Measurements from ENCODE around the gene LTBP1. TPM values are rescaled to one million over a fixed set of nuclear protein-coding genes. Genes with fewer than 3 reads are reported as not detected.
"Not testable (repeated sequence)": the region's sequence is repeated elsewhere in the genome, so short reads cannot be mapped to it uniquely, and the experiment has no call there.

The LTBP1 gene
- total RNA-seq, 6 experiments from 2014 or later = 260 to 409 (median 335) TPM

DNA sequence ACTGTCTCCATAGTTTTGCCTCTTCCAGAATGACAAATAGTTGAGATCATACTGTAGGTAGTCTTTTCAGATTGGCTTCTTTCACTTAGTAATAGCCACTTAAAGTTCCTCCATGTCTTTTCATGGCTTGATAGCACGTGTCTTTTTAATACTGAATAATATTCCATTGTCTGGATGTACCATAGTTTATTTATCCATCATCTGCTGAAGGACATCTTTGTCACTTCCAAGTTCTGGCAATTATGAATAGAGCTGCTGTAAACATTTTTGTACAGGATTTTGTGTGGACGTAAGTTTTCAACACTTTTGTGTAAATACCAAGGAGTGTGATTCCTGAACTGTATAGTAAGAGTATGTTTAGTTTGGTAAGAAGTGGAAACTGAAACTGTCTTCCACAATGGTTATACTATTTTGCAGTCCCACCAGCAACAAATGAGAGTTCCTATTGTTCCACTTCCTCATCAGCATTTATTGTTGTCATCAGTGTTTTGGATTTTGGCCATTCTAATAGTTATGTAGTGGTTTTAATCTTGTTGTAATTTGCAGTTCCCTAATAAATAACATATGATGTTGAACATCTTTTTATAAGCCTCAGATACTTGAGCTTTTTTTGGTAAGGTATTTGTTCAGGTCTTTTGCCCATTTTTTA, 18.9 kb downstream of the LTBP1 start:
- Mint-ChIP-seq H3K36me3 (ENCODE audit: low read depth) (peaks cover 6% of the 10 kb centered on the region; the same call in 1 of the 2 replicates), H3K4me3 (peak overlapping the region; percentile 31), H3K27me3 (ENCODE audit: insufficient read depth) (peaks cover 3% of the 10 kb centered on the region; the same call in 1 of the 2 replicates), H3K9me3 (no peaks in the 10 kb centered on the region), H3K27ac (peak overlapping the region; percentile 6), H3K4me1 (ENCODE audit: low read depth) (peaks cover 55% of the 10 kb centered on the region)
- TF ChIP-seq, protein P1, sequence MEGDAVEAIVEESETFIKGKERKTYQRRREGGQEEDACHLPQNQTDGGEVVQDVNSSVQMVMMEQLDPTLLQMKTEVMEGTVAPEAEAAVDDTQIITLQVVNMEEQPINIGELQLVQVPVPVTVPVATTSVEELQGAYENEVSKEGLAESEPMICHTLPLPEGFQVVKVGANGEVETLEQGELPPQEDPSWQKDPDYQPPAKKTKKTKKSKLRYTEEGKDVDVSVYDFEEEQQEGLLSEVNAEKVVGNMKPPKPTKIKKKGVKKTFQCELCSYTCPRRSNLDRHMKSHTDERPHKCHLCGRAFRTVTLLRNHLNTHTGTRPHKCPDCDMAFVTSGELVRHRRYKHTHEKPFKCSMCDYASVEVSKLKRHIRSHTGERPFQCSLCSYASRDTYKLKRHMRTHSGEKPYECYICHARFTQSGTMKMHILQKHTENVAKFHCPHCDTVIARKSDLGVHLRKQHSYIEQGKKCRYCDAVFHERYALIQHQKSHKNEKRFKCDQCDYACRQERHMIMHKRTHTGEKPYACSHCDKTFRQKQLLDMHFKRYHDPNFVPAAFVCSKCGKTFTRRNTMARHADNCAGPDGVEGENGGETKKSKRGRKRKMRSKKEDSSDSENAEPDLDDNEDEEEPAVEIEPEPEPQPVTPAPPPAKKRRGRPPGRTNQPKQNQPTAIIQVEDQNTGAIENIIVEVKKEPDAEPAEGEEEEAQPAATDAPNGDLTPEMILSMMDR (IDR thresholded peaks at IDR 0.05) = no peak
- no peak for DNase-seq

DNA sequence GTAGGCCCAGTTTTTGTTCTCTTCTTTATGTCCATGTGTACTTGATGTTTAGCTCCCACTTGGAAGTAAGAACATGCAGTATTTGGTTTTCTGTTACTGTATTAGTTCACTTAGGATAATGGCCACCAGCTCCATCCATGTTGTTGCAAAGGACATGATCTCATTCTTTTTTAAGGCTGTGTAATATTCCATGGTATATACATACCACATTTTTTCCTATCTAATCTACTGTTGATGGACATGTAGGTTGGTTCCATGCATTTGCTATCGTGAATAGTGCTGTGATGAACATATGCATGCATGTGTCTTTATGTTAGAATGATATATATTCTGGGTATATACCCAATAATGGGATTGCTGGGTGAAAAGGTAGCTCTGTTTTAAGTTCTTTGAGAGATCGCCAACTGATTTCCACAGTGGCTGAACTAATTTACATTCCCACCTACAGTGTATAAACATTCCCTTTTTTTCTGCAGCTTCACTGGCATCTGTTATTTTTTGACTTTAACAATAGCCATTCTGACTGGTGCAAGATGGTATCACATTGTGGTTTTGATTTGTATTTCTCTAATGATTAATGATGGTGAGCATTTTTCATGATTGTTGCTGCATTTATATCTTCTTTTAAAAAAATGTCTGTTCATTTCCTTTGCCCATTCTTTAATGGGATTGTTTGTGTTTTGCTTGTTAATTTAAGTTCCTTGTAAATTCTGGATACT, 22.9 kb downstream of the LTBP1 start:
- Mint-ChIP-seq H3K4me3 (no peak overlapping the region), H3K27me3 (ENCODE audit: insufficient read depth) (peaks cover 3% of the 10 kb centered on the region; the same call in 1 of the 2 replicates), H3K27ac (no peak overlapping the region), H3K36me3 (ENCODE audit: low read depth) (peaks cover 22% of the 10 kb centered on the region), H3K4me1 (ENCODE audit: low read depth) (peaks cover 60% of the 10 kb centered on the region), H3K9me3 (peaks cover 7% of the 10 kb centered on the region)
- no peak for DNase-seq
- TF ChIP-seq, protein P1 (IDR thresholded peaks at IDR 0.05) = no peak

DNA sequence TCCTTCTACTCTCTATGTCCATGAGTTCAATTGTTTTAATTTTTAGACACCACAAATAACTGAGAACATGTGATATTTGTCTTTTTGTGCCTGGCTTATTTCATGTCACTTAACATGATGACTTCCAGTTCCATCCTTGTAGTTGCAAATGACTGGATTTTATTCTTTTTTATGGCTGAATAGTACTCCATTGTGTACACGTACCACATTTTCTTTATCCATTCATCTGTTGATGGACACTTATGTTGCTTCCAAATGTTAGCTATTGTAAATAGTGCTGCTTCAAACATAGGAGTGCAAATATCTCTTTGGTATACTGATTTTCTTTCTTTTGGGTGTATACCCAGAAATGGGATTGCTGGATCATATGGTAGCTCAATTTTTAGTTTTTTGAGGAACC, 27.0 kb downstream of the LTBP1 start:
- Mint-ChIP-seq H3K9me3 (peaks cover 18% of the 10 kb centered on the region), H3K4me1 (ENCODE audit: low read depth) (peaks cover 31% of the 10 kb centered on the region), H3K36me3 (ENCODE audit: low read depth) (peaks cover 32% of the 10 kb centered on the region)
- not testable (repeated sequence) for DNase-seq; H3K4me3 Mint-ChIP-seq; H3K27me3 Mint-ChIP-seq (ENCODE audit: insufficient read depth); H3K27ac Mint-ChIP-seq

DNA sequence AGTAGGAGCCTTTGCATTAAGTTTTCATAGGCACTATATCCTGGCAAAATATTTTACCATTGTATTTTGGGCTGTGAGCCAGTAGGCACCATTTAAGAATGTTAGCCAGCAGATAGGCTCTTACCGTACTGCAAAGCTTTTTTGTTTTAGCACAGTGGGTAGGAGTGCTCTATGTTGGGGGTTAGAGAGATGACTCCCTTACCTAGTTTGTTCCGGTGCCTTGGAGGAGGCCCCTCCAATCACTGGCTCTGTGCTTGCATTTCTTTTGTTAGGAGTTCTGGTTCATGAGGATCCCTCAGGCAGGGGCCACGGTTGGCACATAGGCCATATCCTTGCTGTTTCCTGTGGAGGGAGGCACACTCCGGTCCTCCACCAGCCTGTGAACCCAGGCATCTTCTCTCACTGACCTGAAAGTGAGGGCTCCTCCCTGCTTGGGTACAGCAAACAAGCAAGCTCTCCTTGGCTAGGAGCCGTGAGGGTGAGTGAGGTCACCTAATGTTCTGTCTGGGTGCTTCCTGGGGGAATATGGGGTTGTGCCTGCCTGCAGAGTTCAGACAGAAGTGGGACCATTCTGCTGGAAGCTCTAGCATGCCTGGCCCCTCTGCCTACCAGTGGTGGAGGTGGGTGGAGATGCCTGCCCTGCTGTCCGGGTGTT, 29.8 kb downstream of the LTBP1 start:
- peaks cover 18% of the 10 kb centered on the region for H3K9me3 Mint-ChIP-seq
- H3K4me3 Mint-ChIP-seq = no peak overlapping the region
- TF ChIP-seq, protein P1 (IDR thresholded peaks at IDR 0.05) = no peak
- H3K4me1 Mint-ChIP-seq (ENCODE audit: low read depth) = peaks cover 9% of the 10 kb centered on the region; the same call in 1 of the 2 replicates
- H3K27ac Mint-ChIP-seq = no peak overlapping the region
- H3K36me3 Mint-ChIP-seq (ENCODE audit: low read depth) = peaks cover 32% of the 10 kb centered on the region
- no peak for DNase-seq
- H3K27me3 Mint-ChIP-seq (ENCODE audit: insufficient read depth) = no peaks in the 10 kb centered on the region

DNA sequence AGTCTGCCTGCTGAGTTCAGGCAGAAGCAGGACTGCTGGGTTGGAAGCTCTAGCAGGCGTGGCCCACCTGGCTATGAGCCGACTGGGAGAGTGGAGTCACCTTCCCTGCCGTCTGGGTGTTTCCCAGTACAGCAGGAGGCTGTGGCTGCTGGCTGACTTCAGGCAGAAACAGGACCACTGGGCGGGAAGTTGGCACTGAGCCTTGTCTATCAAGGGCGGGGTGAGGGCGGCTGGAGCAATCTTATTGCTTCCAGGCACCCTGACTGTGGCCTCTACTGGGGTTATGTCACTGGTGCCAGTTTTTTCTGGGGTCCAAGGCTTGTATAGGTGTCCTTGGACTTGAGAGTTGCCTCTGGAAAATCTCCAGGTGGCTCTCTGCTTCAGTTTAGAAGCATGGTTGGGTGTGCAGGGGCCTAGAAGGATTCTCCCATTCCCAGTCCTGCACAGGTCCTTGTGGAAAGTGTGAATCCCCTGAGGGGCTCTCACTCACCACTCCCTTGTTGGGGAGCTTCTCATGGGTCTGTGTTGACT, 30.5 kb downstream of the LTBP1 start:
- TF ChIP-seq, protein P1 (IDR thresholded peaks at IDR 0.05) = no peak
- DNase-seq = no peak
- H3K27me3 Mint-ChIP-seq (ENCODE audit: insufficient read depth) = no peaks in the 10 kb centered on the region
- H3K9me3 Mint-ChIP-seq = peaks cover 18% of the 10 kb centered on the region
- H3K4me3 Mint-ChIP-seq = no peak overlapping the region
- H3K36me3 Mint-ChIP-seq (ENCODE audit: low read depth) = peaks cover 32% of the 10 kb centered on the region
- peaks cover 2% of the 10 kb centered on the region; the same call in 1 of the 2 replicates for H3K4me1 Mint-ChIP-seq (ENCODE audit: low read depth)
- H3K27ac Mint-ChIP-seq = no peak overlapping the region

All from HFFc6 (cell line).